Stimulated activated CD4-positive, alpha-beta T cell treated with anti-CD3 and anti-CD28 coated beads, Interleukin-12 subunit alpha, Interleukin-12 subunit beta, amount 100 ng/mL, for 4 hours (primary cell): ENCODE results near the gene GLRX.

Source experiments
- DNase-seq: peaks from one replicate; pipeline ENCODE4 v3.0.0-alpha.2; 2020

GLRX gene

GRCh38 chr5:95806687-95807086, 15.8 kb downstream of the GLRX start:
- no peak for DNase-seq

- no peak for DNase-seq
These were observed 17.6 kb downstream of the GLRX start for GRCh38 chr5:95804736-95805539.

DNA sequence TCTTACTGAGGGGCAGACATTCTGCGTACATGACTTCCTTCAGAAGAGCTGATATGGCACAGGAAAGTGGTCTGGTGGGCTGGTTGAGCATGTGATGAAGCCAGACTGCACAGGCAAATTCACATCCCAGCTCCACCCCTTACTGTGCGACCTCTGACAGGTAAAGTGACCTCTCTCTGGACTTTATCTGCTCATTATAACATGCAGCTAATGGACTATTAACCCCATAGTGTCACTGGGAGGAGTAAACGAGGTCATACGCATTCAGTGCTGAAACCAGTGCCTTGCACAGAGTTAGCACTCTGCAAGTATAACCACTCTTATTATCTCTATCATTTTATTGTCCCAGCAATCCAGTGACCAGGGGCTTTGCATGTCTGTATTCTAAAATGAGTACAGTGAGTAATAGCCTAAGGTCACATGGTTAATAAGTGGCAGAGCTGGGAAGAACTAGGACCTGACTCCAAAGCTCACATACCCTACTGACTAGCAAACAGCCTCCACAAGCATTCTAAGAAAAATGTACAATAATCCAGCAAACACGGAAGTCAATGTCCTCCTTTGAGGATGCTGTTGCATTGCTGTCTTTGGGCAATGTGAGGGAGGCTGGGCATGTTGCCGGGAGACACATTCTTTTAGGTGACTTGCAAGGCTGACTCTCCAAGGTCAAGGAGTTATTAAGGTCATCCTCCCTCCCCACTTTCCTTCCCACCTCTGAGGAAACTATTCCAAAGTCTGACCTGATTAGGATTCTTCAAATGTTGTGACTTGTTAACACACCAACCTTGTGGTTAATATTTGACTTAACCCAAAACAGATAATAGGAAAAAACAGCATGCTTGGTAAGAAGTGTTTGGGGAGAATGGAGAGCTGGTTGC, 19.0 kb downstream of the GLRX start:
- DNase-seq: no peak

- no peak for DNase-seq
These were observed 20.6 kb downstream of the GLRX start for GRCh38 chr5:95801961-95802360.

DNA sequence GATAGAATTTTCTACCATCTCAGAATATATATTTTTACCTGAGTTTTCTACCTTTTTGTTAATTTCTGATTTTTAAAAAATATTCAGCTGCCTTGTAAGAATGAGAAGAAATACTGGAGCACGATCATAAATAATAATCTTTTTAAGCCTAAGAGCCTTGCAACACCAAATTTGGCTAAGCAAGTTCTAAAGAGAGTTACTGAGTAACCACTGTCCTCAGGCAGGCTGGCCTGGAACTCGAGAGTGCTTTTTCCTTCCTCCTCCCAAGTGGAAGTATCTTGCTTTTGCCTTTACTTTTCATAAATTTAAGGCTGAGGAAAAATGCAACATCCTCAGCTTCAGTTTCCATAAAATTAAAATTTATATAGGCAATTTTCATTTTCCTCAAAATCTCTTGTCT, 21.0 kb downstream of the GLRX start:
- no peak for DNase-seq

- no peak for DNase-seq
These were observed 22.0 kb downstream of the GLRX start for GRCh38 chr5:95800553-95800952.

DNA sequence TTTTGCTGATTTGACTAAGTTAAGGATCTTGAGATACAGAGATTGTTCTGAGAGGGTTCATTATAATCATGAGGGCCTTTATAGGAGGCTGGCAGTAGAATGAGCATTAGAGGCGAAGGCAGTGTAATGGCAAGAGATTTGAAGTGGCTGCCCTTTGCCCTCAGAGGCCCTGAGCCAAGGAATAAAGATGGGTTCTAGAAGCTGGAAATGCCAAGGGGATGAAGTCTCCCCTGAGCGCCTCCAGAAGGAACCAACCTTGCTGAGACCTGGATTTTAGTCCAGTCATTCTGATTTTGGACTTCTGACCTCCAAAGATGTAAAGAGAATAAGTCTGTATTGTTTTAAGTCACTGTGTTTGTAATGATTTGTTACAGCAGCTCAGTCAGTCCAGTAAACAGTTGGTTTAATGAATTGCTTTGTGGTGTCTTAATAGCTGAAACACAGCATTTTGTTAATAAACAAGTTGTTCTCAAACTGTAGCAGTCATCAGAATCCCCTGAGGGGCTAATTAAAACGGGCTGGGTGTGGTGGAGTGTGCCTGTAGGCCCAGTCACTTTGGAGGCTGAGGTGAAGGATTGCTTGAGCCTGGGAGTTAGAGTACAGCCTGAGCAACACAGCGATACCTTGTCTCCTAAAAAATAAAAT, 23.2 kb downstream of the GLRX start:
- DNase-seq: no peak

DNA sequence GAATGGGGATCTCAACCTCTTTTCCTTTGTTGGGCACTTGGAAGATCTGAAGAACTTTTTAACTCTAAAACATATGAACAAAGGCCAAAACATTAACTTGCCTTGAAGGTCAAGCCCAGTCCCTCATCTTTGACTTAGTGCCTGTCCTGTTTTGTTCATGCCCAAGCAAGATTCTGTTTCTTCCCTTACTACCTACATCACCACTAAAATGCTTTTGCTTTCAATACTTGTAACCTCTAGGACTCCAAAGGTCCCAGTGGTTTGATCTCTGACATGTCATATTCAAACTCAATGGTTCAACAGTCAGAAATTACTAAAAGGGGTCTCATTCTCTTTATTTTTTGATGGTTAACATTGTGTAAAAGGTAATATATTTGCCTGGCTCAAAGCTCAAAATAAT, 24.0 kb downstream of the GLRX start:
- DNase-seq: no peak

DNA sequence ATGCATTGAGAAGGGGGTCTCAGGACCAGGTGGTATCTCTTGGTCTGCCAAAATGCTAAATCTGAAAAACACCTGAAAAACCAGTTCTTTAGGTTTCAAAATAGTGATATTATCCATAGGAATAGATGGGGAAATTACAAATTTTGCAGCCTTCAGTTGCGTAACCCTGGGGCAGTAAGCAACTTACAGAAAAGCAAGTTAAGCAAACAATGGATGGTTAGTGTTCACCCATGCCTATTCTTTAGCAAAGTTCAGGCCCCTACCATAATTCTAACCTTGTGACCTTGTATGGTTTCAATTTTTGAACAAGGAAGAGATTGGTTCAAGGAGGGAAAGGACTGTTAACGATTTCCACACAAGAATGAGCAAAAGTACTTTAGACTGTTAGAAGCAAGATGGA, 24.5 kb downstream of the GLRX start:
- DNase-seq: no peak

- no peak for DNase-seq
These were observed 25.2 kb downstream of the GLRX start for GRCh38 chr5:95797301-95797700.

- no peak for DNase-seq
These were observed 28.4 kb downstream of the GLRX start for GRCh38 chr5:95794070-95794516.

DNA sequence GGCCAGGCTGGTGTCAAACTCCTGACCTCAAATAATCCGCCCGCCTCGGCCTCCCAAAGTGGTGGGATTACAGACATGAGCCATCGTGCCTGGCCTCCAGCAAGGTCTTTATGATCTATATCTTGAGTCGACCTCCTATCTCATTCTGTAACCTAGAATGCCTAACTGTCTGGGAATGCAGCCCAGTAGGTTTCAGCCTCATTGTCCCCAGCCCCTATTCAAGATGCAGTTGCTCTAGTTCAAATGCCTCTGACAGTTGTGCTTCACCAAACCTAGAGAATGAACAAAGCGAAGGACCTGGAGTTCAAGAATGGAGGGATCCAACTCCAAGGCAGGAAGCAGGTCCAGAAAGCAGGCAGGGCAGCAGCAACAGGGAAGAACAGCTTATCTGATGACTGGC, 30.8 kb downstream of the GLRX start:
- no peak for DNase-seq

- no peak for DNase-seq
These were observed 34.0 kb downstream of the GLRX start for GRCh38 chr5:95788493-95788892.

GRCh38 chr5:95786821-95787418, 35.6 kb downstream of the GLRX start:
- DNase-seq: no peak

- no peak for DNase-seq
These were observed 37.8 kb downstream of the GLRX start for GRCh38 chr5:95784514-95785302.

- DNase-seq: no peak
These were observed 38.9 kb downstream of the GLRX start for GRCh38 chr5:95783661-95784060.

DNA sequence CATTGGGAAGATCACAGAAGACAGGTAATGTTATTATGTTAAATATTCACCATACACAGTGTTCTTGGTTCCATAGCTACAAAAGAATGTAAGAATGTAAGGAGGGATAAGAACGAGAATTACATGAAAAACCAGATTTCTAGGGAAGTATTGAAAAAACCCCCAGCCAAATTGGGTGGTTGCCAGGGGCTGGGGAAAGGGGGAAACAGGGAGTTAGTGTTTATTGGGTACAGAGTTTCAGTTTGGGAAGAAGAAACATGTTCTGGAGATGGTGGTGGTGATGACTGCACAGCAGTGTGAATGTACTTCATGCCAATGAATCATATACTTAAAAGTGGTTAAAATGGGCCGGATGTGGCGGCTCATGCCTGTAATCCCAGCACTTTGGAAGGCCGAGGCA, 40.3 kb downstream of the GLRX start:
- no peak for DNase-seq

- DNase-seq: peak; percentile 64
These were observed 41.4 kb downstream of the GLRX start for GRCh38 chr5:95781101-95781583.

DNA sequence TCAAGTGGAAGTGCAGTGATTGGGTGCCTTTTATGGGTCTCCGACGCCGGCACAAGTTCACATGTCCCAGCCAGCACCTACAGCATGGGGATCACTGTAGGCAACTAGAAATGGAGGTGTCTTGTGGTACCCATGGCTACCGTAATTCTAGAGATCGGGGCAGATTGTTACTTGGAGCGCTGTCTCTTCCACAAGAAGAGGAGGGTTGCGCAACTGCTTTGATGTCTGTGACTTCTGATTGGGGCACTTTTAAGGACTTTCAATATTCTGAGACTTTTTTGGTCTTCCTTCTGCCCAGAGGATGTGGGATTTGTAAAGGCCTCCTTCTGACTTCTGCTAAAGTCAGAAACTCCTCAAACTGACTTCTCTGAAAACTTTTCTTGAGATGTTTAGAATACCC, 41.9 kb downstream of the GLRX start:
- DNase-seq: no peak

GRCh38 chr5:95779611-95780010, 42.9 kb downstream of the GLRX start:
- no peak for DNase-seq

- no peak for DNase-seq
These were observed 43.7 kb downstream of the GLRX start for GRCh38 chr5:95778713-95779436.
